ENCODE results near the gene AURKAIP1. TPM values are rescaled to one million over a fixed set of nuclear protein-coding genes. Genes with fewer than 3 reads are reported as not detected.

AURKAIP1 gene
- total and polyA plus RNA-seq, 2 of the 13 experiments (the other 11 are each of a cell fraction or from before 2014, with no cell fraction given), result 69.5 to 175 TPM

GRCh38 chr1:1359308-1359663 is 15.7 kb downstream of the AURKAIP1 start (continued):
- no peak for TF ChIP-seq ZBED4 (CRISPR knock-in tag; IDR thresholded peaks at IDR 0.05; ENCODE audit: borderline replicate concordance)
- TF ChIP-seq ZNF773 (CRISPR knock-in tag; IDR thresholded peaks at IDR 0.05; ENCODE audit: borderline replicate concordance), result no peak
- no peak for TF ChIP-seq GATAD2A (CRISPR knock-in tag; IDR thresholded peaks at IDR 0.05)

- H3K27me3 ChIP-seq (ENCODE audit: control insufficient read depth in 1 of 2, insufficient read depth in 2 of 2, low read length in 2 of 2), result no peaks in the 10 kb centered on the region
- intact Hi-C loops (cut with micrococcal nuclease; ENCODE audit: unreplicated experiment), result no loop called here
- H3K27ac ChIP-seq (ENCODE audit: extremely low read length, insufficient read depth, low read length), result peak within 1 kb of the TSS; percentile 88
- DNase-seq (ENCODE audit: low spot score) (peak; percentile 79), ATAC-seq (peak; percentile 28), FAIRE-seq (no peak)
- H3K4me3 ChIP-seq (replicated peaks in 1 of 3; ENCODE audit: insufficient read depth in 1 of 3, low read depth in 2 of 3, low read length in 3 of 3), result peak within 1 kb of the TSS; percentile 69 to 74 (median 71)
- no peaks in the 10 kb centered on the region for H3K36me3 ChIP-seq (replicated peaks in 1 of 2; ENCODE audit: control insufficient read depth in 1 of 2, insufficient read depth in 2 of 2, low read length in 2 of 2)
- 35% methylated on average over 15 of the region's 29 CpGs for WGBS (ENCODE audit: low lambda C conversion rate)
- H2AFZ ChIP-seq (ENCODE audit: low read length), result no peak within 1 kb of the TSS
- in situ Hi-C loops (cut with HindIII; ENCODE audit: extremely low pct_ligation_motif_present, low pct_unique_long_range_greater_than_20kb), result no loop called here
- H3K9ac ChIP-seq (ENCODE audit: insufficient read depth, low read depth, low read length), result peak within 1 kb of the TSS; percentile 80
- ChIA-PET POLR2A (interaction anchor here (0.6 to 4.0 kb wide), 9 partner anchors 10 to 72 kb away, joined by 3 to 38 read pairs (median 7); partner anchors contain the start of genes AURKAIP1, CCNL2, DVL1 and MRPL20), CTCF (ENCODE audit: low intra/inter-chr PET ratio, low total read pairs) (no interaction called here)
- H4K20me1 ChIP-seq (ENCODE audit: insufficient read depth, low read length), result no peaks in the 10 kb centered on the region
- peaks cover 57% of the 10 kb centered on the region for H3K4me1 ChIP-seq (ENCODE audit: insufficient read depth, low read length)
- H3K79me2 ChIP-seq (ENCODE audit: insufficient read depth, low read length), result peaks cover 4% of the 10 kb centered on the region
- H3K9me3 ChIP-seq (ENCODE audit: low read length), result no peaks in the 10 kb centered on the region
- no TSS peak for BruUV-seq (replicated peaks)
- peak within 1 kb of the TSS; percentile 92 for H3K4me2 ChIP-seq (ENCODE audit: low read depth, low read length)
- TF ChIP-seq ZNF12 (CRISPR knock-in tag; IDR thresholded peaks at IDR 0.05), result no peak
- no peak for TF ChIP-seq ZUFSP (CRISPR knock-in tag; IDR thresholded peaks at IDR 0.05; ENCODE audit: borderline replicate concordance)
- TF ChIP-seq ZMAT3 (CRISPR knock-in tag; conservative IDR thresholded peaks at IDR 0.05), result peak; percentile 71; the same call in 1 of the 2 replicates
- no peak for TF ChIP-seq ZNF207 (IDR thresholded peaks at IDR 0.05; ENCODE audit: borderline replicate concordance)
- peak; percentile 52; the same call in 1 of the 2 replicates for TF ChIP-seq ARID4A (CRISPR knock-in tag; IDR thresholded peaks at IDR 0.05; ENCODE audit: borderline replicate concordance)
- 0 out of 2 replicates have a peak, but pooled peaks have one; percentile 50 for TF ChIP-seq ZNF274 (CRISPR knock-in tag; IDR thresholded peaks at IDR 0.05)
- TF ChIP-seq HIVEP1 (CRISPR knock-in tag; IDR thresholded peaks at IDR 0.05), result 0 out of 2 replicates have a peak, but pooled peaks have one; percentile 33
- 0 out of 2 replicates have a peak, but pooled peaks have one; percentile 53 for TF ChIP-seq ZBTB42 (CRISPR knock-in tag; IDR thresholded peaks at IDR 0.05)
- TF ChIP-seq ARNT (IDR thresholded peaks at IDR 0.05), result no peak
These were observed 16.4 kb downstream of the AURKAIP1 start, which contains the start of gene MXRA8 for GRCh38 chr1:1358433-1359271. Gene MXRA8 (minus strand): TSS chr1:1358555. CDS start chr1:1358504, 51 bp downstream.
